T-helper 17 cell (primary cell): ENCODE results near the gene SERTAD2. TPM values are rescaled to one million over a fixed set of nuclear protein-coding genes. Genes with fewer than 3 reads are reported as not detected.

Source experiments
- ATAC-seq: fragments of 150-1000 bp; cut with Tn5 transposase; 2 replicates; pipeline ENCODE4 v1.10.0; 2021; ENCODE audit warnings: mild to moderate bottlenecking, moderate library complexity
- DNase-seq, 3 donors: peaks; one replicate each; pipeline versions ENCODE4 v3.0.0 to v3.0.0-alpha.2; 2020 to 2021
- H3K9me3 ChIP-seq: one replicate; pipeline ENCODE4 v1.7.0; 2013; ENCODE audit warnings: low read length, mild to moderate bottlenecking; ENCODE audit not compliant: control insufficient read depth, poor library complexity, severe bottlenecking
- H3K27ac Mint-ChIP-seq: one replicate; pipeline ENCODE4 v1.8.0; 2022; ENCODE audit warnings: mild to moderate bottlenecking, moderate library complexity, mixed read lengths
- H3K27me3 Mint-ChIP-seq: one replicate; pipeline ENCODE4 v1.8.0; 2022; ENCODE audit warnings: mixed read lengths
- H3K36me3 Mint-ChIP-seq: one replicate; pipeline ENCODE4 v1.8.0; 2022; ENCODE audit warnings: low read depth, mixed read lengths
- H3K4me1 Mint-ChIP-seq: one replicate; pipeline ENCODE4 v1.8.0; 2022; ENCODE audit warnings: mild to moderate bottlenecking, mixed read lengths
- H3K4me3 Mint-ChIP-seq: one replicate; pipeline ENCODE4 v1.8.0; 2022; ENCODE audit warnings: mild to moderate bottlenecking, moderate library complexity, mixed read lengths
- total RNA-seq, 4 donors: library from RNA in 2 of 4; stranded (reverse) in 2 of 4; gene quantifications; one replicate each; pipeline ENCODE4 v1.2.3 and lab custom pipeline; 2022 to 2026

Gene SERTAD2
- total RNA-seq, 2 donors from 2014 or later, result 26.4 to 31.1 TPM

GRCh38 chr2:64601785-64602391, 51.8 kb downstream of the SERTAD2 start:
- H3K36me3 Mint-ChIP-seq, result no peaks in the 10 kb centered on the region
- H3K27ac Mint-ChIP-seq, result no peak overlapping the region
- H3K4me1 Mint-ChIP-seq, result peaks cover 6% of the 10 kb centered on the region
- DNase-seq, result no peak
- no peaks in the 10 kb centered on the region for H3K27me3 Mint-ChIP-seq
- H3K9me3 ChIP-seq, result no peaks in the 10 kb centered on the region
- no peak overlapping the region for H3K4me3 Mint-ChIP-seq
- ATAC-seq, result no peak

GRCh38 chr2:64601034-64601754, 52.5 kb downstream of the SERTAD2 start:
- H3K4me1 Mint-ChIP-seq, result peaks cover 6% of the 10 kb centered on the region
- H3K4me3 Mint-ChIP-seq, result no peak overlapping the region
- H3K27me3 Mint-ChIP-seq, result no peaks in the 10 kb centered on the region
- no peak for DNase-seq
- ATAC-seq, result no peak
- no peaks in the 10 kb centered on the region for H3K9me3 ChIP-seq
- no peaks in the 10 kb centered on the region for H3K36me3 Mint-ChIP-seq
- H3K27ac Mint-ChIP-seq, result no peak overlapping the region

GRCh38 chr2:64599469-64599868, 54.2 kb downstream of the SERTAD2 start:
- DNase-seq (no peak), ATAC-seq (no peak)
- Mint-ChIP-seq H3K27me3 (no peaks in the 10 kb centered on the region), H3K4me1 (peaks cover 6% of the 10 kb centered on the region), H3K27ac (peak overlapping the region; percentile 56), H3K4me3 (no peak overlapping the region), H3K36me3 (no peaks in the 10 kb centered on the region)
- H3K9me3 ChIP-seq, result no peaks in the 10 kb centered on the region

- H3K27ac Mint-ChIP-seq, result no peak overlapping the region
- H3K36me3 Mint-ChIP-seq, result no peaks in the 10 kb centered on the region
- H3K4me3 Mint-ChIP-seq, result no peak overlapping the region
- no peaks in the 10 kb centered on the region for H3K27me3 Mint-ChIP-seq
- ATAC-seq (no peak), DNase-seq (no peak)
- H3K9me3 ChIP-seq, result no peaks in the 10 kb centered on the region
- H3K4me1 Mint-ChIP-seq, result peaks cover 6% of the 10 kb centered on the region
Observed at GRCh38 chr2:64598226-64598625, 55.5 kb downstream of the SERTAD2 start.

- DNase-seq, result no peak
- ATAC-seq, result no peak
- H3K27ac Mint-ChIP-seq, result no peak overlapping the region
Observed at GRCh38 chr2:64595397-64596176, 58.1 kb downstream of the SERTAD2 start.

GRCh38 chr2:64594226-64594989, 59.3 kb downstream of the SERTAD2 start:
- DNase-seq (no peak), ATAC-seq (no peak)
- H3K36me3 Mint-ChIP-seq, result peaks cover 4% of the 10 kb centered on the region
- H3K4me3 Mint-ChIP-seq, result no peak overlapping the region
- no peaks in the 10 kb centered on the region for H3K27me3 Mint-ChIP-seq
- H3K9me3 ChIP-seq, result no peaks in the 10 kb centered on the region
- H3K27ac Mint-ChIP-seq, result peak overlapping the region; percentile 78
- H3K4me1 Mint-ChIP-seq, result no peaks in the 10 kb centered on the region

More at GRCh38 chr2:64595397-64596176, 58.1 kb downstream of the SERTAD2 start:
- no peaks in the 10 kb centered on the region for H3K27me3 Mint-ChIP-seq
- peaks cover 6% of the 10 kb centered on the region for H3K4me1 Mint-ChIP-seq
- no peak overlapping the region for H3K4me3 Mint-ChIP-seq
- peaks cover 2% of the 10 kb centered on the region for H3K36me3 Mint-ChIP-seq
- no peaks in the 10 kb centered on the region for H3K9me3 ChIP-seq

GRCh38 chr2:64593035-64593655, 60.6 kb downstream of the SERTAD2 start:
- DNase-seq (no peak), ATAC-seq (no peak)
- no peaks in the 10 kb centered on the region for H3K9me3 ChIP-seq
- Mint-ChIP-seq H3K27ac (no peak overlapping the region), H3K27me3 (no peaks in the 10 kb centered on the region), H3K4me3 (no peak overlapping the region), H3K36me3 (peaks cover 4% of the 10 kb centered on the region), H3K4me1 (no peaks in the 10 kb centered on the region)

- no peak for DNase-seq
- Mint-ChIP-seq H3K27me3 (no peaks in the 10 kb centered on the region), H3K4me1 (peaks cover 5% of the 10 kb centered on the region), H3K36me3 (peaks cover 7% of the 10 kb centered on the region), H3K27ac (no peak overlapping the region), H3K4me3 (no peak overlapping the region)
- no peaks in the 10 kb centered on the region for H3K9me3 ChIP-seq
- no peak for ATAC-seq
Observed at GRCh38 chr2:64591188-64591587, 62.5 kb downstream of the SERTAD2 start.

- peak overlapping the region; percentile 77 for H3K27ac Mint-ChIP-seq
- no peak for ATAC-seq
- peaks cover 5% of the 10 kb centered on the region for H3K4me1 Mint-ChIP-seq
- H3K36me3 Mint-ChIP-seq, result peaks cover 7% of the 10 kb centered on the region
- DNase-seq, result no peak
- H3K27me3 Mint-ChIP-seq, result no peaks in the 10 kb centered on the region
- H3K4me3 Mint-ChIP-seq, result no peak overlapping the region
- H3K9me3 ChIP-seq, result no peaks in the 10 kb centered on the region
Observed at GRCh38 chr2:64587561-64587960, 66.2 kb downstream of the SERTAD2 start.

GRCh38 chr2:64586883-64587481, 66.7 kb downstream of the SERTAD2 start:
- H3K4me3 Mint-ChIP-seq, result no peak overlapping the region
- peak overlapping the region; percentile 77 for H3K27ac Mint-ChIP-seq
- peaks cover 4% of the 10 kb centered on the region for H3K36me3 Mint-ChIP-seq
- H3K4me1 Mint-ChIP-seq, result peaks cover 5% of the 10 kb centered on the region
- ATAC-seq (peak; percentile 62), DNase-seq (no peak)
- no peaks in the 10 kb centered on the region for H3K9me3 ChIP-seq
- no peaks in the 10 kb centered on the region for H3K27me3 Mint-ChIP-seq

- Mint-ChIP-seq H3K36me3 (peaks cover 4% of the 10 kb centered on the region), H3K27me3 (no peaks in the 10 kb centered on the region), H3K27ac (no peak overlapping the region)
Observed at GRCh38 chr2:64586054-64586453, 67.7 kb downstream of the SERTAD2 start.

GRCh38 chr2:64582774-64583340, 70.9 kb downstream of the SERTAD2 start:
- DNase-seq, result no peak
- H3K27ac Mint-ChIP-seq, result no peak overlapping the region
- no peaks in the 10 kb centered on the region for H3K9me3 ChIP-seq
- ATAC-seq, result no peak
- H3K4me3 Mint-ChIP-seq, result no peak overlapping the region
- H3K36me3 Mint-ChIP-seq, result peaks cover under 1% of the 10 kb centered on the region
- H3K27me3 Mint-ChIP-seq, result no peaks in the 10 kb centered on the region
- peaks cover 3% of the 10 kb centered on the region for H3K4me1 Mint-ChIP-seq

More at GRCh38 chr2:64586054-64586453, 67.7 kb downstream of the SERTAD2 start:
- DNase-seq (no peak), ATAC-seq (no peak)
- no peak overlapping the region for H3K4me3 Mint-ChIP-seq
- no peaks in the 10 kb centered on the region for H3K9me3 ChIP-seq
- peaks cover 5% of the 10 kb centered on the region for H3K4me1 Mint-ChIP-seq
